HL-60 (cell line): Measurements from ENCODE around the gene MYPN.

Experiments
- DNase-seq, 2 experiments: peaks; one replicate each; pipeline ENCODE4 v3.0.0-alpha.2; 2010 to 2020; ENCODE audit warnings: low read depth in 1 of 2, low spot score in 1 of 2
- H3K27ac ChIP-seq: fragments of 250-450 bp; sonication (Bioruptor Pico); replicated peaks from 2 replicates; pipeline ENCODE4 v1.5.1; 2020; ENCODE audit warnings: mild to moderate bottlenecking, moderate library complexity
- H3K27me3 ChIP-seq: fragments of 250-450 bp; sonication (Bioruptor Pico); 2 replicates; pipeline ENCODE4 v1.5.1; 2021; ENCODE audit warnings: mild to moderate bottlenecking, moderate library complexity; ENCODE audit not compliant: insufficient read depth, poor library complexity, severe bottlenecking
- H3K4me3 ChIP-seq: replicated peaks from 2 replicates; pipeline ENCODE4 v1.5.1; 2011; ENCODE audit warnings: mild to moderate bottlenecking, control low read depth, low read length; ENCODE audit not compliant: insufficient read depth
- CTCF ChIP-seq: IDR thresholded peaks from one replicate; pipeline ENCODE4 v1.5.1; 2011; ENCODE audit warnings: low read length, control low read depth, inconsistent platforms; ENCODE audit not compliant: insufficient read depth
- GABPA ChIP-seq: IDR thresholded peaks from 2 replicates; pipeline ENCODE4 v1.6.1; 2012; ENCODE audit warnings: low read depth
- POLR2AphosphoS5 ChIP-seq: IDR thresholded peaks from 2 replicates; pipeline ENCODE4 v1.6.1; 2012; ENCODE audit warnings: low read depth
- SPI1 ChIP-seq: IDR thresholded peaks from 2 replicates; pipeline ENCODE4 v1.6.1; 2012; ENCODE audit warnings: low read depth, mild to moderate bottlenecking, borderline replicate concordance
- TF ChIP-seq, protein P1 (sequence below): IDR thresholded peaks from 2 replicates; pipeline ENCODE4 v1.6.1; 2012; ENCODE audit warnings: low read depth; ENCODE audit not compliant: insufficient replicate concordance

MYPN gene

DNA sequence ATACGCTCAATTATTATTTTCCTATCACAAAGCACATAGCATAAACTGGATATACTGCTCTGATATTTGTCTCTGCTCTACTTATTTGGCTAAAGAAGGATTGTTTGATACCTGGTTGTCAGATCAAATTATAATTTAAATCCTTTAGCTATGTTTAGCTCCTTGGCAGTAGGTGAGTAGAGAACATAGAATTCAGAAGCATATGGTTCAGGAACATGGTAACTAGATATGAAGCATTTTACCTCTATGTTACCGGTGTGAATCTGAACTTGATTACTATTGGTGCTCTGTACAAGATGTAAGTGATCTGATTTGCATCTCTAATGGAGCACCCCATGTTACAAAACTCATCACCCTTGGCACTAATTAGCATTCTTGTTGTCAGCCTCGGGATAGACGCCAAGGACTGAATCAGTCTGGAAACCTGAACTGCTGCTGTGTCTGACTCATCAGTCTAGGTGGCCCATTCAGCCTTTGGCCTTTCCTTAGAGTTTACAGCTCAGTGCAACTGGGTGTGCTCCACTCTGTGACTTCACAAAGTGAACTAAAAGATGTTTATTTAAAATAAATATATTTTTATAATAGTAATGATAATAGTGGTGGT, 12.3 kb upstream of the MYPN start:
- H3K27me3 ChIP-seq: no peaks in the 10 kb centered on the region
- no peak for TF ChIP-seq POLR2AphosphoS5
- TF ChIP-seq CTCF: no peak
- no peak for TF ChIP-seq GABPA
- no peak for TF ChIP-seq SPI1
- TF ChIP-seq, protein P1, sequence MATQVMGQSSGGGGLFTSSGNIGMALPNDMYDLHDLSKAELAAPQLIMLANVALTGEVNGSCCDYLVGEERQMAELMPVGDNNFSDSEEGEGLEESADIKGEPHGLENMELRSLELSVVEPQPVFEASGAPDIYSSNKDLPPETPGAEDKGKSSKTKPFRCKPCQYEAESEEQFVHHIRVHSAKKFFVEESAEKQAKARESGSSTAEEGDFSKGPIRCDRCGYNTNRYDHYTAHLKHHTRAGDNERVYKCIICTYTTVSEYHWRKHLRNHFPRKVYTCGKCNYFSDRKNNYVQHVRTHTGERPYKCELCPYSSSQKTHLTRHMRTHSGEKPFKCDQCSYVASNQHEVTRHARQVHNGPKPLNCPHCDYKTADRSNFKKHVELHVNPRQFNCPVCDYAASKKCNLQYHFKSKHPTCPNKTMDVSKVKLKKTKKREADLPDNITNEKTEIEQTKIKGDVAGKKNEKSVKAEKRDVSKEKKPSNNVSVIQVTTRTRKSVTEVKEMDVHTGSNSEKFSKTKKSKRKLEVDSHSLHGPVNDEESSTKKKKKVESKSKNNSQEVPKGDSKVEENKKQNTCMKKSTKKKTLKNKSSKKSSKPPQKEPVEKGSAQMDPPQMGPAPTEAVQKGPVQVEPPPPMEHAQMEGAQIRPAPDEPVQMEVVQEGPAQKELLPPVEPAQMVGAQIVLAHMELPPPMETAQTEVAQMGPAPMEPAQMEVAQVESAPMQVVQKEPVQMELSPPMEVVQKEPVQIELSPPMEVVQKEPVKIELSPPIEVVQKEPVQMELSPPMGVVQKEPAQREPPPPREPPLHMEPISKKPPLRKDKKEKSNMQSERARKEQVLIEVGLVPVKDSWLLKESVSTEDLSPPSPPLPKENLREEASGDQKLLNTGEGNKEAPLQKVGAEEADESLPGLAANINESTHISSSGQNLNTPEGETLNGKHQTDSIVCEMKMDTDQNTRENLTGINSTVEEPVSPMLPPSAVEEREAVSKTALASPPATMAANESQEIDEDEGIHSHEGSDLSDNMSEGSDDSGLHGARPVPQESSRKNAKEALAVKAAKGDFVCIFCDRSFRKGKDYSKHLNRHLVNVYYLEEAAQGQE: no peak
- no peak for DNase-seq
- H3K27ac ChIP-seq: no peak overlapping the region
- no peak overlapping the region for H3K4me3 ChIP-seq

DNA sequence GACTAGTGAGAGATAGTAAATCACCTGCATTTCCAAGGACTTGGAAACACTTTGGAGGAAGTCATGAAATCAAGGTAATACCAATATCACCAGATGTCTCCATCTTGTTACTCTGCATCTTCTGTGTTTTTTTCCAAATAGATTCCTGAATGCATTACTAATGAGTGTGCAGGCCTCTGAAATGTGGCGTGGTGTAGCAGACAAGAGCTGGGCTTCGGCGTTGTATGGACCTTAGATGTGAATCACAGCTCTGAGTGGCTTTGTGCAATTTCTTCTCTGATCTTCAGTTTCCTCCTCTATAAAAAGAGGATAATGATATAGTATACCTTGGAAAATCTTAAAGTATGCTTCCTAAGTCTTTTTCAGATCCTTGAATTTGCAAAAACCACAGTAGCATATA, 9.6 kb upstream of the MYPN start:
- H3K4me3 ChIP-seq: no peak overlapping the region
- no peak overlapping the region for H3K27ac ChIP-seq
- no peak for DNase-seq
- H3K27me3 ChIP-seq: no peaks in the 10 kb centered on the region
- TF ChIP-seq CTCF (no peak), GABPA (no peak), SPI1 (no peak), POLR2AphosphoS5 (no peak)
- TF ChIP-seq, protein P1: no peak

DNA sequence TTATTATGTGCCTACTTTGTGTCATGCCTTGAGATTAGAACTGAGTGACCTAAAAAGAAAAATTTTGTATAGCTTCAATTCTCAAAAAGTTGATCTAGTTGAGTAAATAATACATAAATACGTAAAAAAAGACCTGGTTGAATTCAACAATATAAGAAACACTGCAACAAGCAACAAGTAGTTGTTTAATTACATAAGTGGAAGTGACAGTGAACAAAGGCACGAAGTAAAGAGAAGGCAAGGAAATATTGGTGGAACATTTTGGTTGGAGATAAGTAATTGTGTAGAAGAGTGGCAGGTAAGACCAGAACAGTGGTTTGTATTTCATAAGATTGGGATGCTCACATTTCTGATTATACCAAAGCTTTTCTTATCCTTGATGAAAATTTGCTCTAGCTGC, 8.2 kb upstream of the MYPN start:
- DNase-seq: no peak
- TF ChIP-seq GABPA: no peak
- TF ChIP-seq SPI1: no peak
- TF ChIP-seq, protein P1: no peak
- no peak for TF ChIP-seq POLR2AphosphoS5
- TF ChIP-seq CTCF: no peak
- no peak overlapping the region for H3K27ac ChIP-seq
- no peak overlapping the region for H3K4me3 ChIP-seq
- H3K27me3 ChIP-seq: no peaks in the 10 kb centered on the region
